Stimulated activated memory B cell treated with anti-CD40 and anti-IgM and Interleukin-4, amounts not matched to agents 10 μg/mL and 1 μg/mL and 100 μg/mL, for 72 hours (primary cell): Measurements from ENCODE around the gene PRKN.

ENCODE experiments used
- ATAC-seq: fragments of 150-1000 bp; cut with Tn5 transposase; 2 replicates; pipeline ENCODE4 v1.10.0; 2021
- H3K27ac Mint-ChIP-seq: one replicate; pipeline ENCODE4 v1.8.0; 2022; ENCODE audit warnings: mild to moderate bottlenecking, mixed read lengths
- H3K27me3 Mint-ChIP-seq: one replicate; pipeline ENCODE4 v1.8.0; 2022; ENCODE audit warnings: mixed read lengths
- H3K36me3 Mint-ChIP-seq: one replicate; pipeline ENCODE4 v1.8.0; 2022; ENCODE audit warnings: mixed read lengths
- H3K4me1 Mint-ChIP-seq: one replicate; pipeline ENCODE4 v1.8.0; 2022; ENCODE audit warnings: mixed read lengths
- H3K4me3 Mint-ChIP-seq: one replicate; pipeline ENCODE4 v1.8.0; 2022; ENCODE audit warnings: mild to moderate bottlenecking, moderate library complexity, mixed read lengths
- H3K9me3 Mint-ChIP-seq: one replicate; pipeline ENCODE4 v1.8.0; 2022; ENCODE audit warnings: mixed read lengths

Gene PRKN

DNA sequence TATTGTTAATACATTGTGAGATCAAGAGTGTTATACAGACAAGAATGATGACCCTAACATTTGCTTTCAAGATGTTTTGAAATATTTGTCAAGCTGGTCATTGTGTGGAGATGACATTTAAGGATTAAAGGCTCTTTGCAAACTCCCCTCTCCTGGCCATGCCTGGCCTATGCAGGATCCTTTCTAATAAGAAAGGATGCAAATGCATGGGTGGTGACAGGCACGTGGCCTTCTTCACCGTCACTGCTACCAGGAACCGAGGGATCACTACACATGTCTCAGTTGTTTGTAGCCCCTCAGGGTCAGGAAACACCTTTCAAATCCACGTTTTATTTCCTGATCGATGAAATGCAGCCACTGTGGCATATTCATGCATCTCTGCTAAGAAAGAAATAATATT, 419.7 kb downstream of the PRKN start:
- Mint-ChIP-seq H3K4me3 (no peak overlapping the region), H3K4me1 (no peaks in the 10 kb centered on the region), H3K9me3 (peaks cover 4% of the 10 kb centered on the region), H3K27me3 (no peaks in the 10 kb centered on the region), H3K36me3 (peaks cover 7% of the 10 kb centered on the region), H3K27ac (no peak overlapping the region)
- no peak for ATAC-seq

- ATAC-seq: no peak
- H3K4me3 Mint-ChIP-seq: no peak overlapping the region
- no peaks in the 10 kb centered on the region for H3K27me3 Mint-ChIP-seq
- no peak overlapping the region for H3K27ac Mint-ChIP-seq
- no peaks in the 10 kb centered on the region for H3K4me1 Mint-ChIP-seq
- peaks cover 7% of the 10 kb centered on the region for H3K36me3 Mint-ChIP-seq
- H3K9me3 Mint-ChIP-seq: peaks cover 4% of the 10 kb centered on the region
These were observed 420.9 kb downstream of the PRKN start for GRCh38 chr6:162306616-162307015.

- no peaks in the 10 kb centered on the region for H3K27me3 Mint-ChIP-seq
- H3K4me3 Mint-ChIP-seq: no peak overlapping the region
- H3K36me3 Mint-ChIP-seq: no peaks in the 10 kb centered on the region
- no peak for ATAC-seq
- no peak overlapping the region for H3K27ac Mint-ChIP-seq
- H3K4me1 Mint-ChIP-seq: no peaks in the 10 kb centered on the region
- no peaks in the 10 kb centered on the region for H3K9me3 Mint-ChIP-seq
These were observed 426.4 kb downstream of the PRKN start for GRCh38 chr6:162301128-162301527.

DNA sequence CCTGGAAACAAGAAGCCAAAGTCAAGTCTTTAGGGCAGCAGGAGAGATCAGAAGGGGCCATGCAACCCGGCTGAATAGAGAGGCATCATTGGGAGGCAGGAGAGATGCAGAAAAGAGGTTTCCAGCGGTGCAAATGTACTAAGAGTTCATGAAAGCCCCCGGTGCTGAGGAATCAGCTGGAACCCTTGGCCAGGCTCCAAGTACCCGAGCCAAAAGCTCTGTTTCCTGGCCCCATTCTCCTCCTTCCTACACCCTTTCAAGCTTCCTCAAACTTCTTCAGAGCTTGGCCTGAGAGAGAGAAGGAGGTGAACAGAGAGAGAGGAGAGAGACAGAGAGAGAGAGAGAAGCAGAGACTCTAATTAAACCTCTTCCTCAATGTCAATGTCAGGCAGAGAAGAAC, 433.5 kb downstream of the PRKN start:
- ATAC-seq: no peak
- Mint-ChIP-seq H3K36me3 (no peaks in the 10 kb centered on the region), H3K4me3 (no peak overlapping the region), H3K27ac (no peak overlapping the region), H3K27me3 (no peaks in the 10 kb centered on the region), H3K4me1 (no peaks in the 10 kb centered on the region), H3K9me3 (no peaks in the 10 kb centered on the region)

- ATAC-seq: no peak
- H3K9me3 Mint-ChIP-seq: no peaks in the 10 kb centered on the region
- H3K27me3 Mint-ChIP-seq: no peaks in the 10 kb centered on the region
- H3K4me3 Mint-ChIP-seq: no peak overlapping the region
- H3K4me1 Mint-ChIP-seq: no peaks in the 10 kb centered on the region
- no peaks in the 10 kb centered on the region for H3K36me3 Mint-ChIP-seq
- H3K27ac Mint-ChIP-seq: no peak overlapping the region
These were observed 434.7 kb downstream of the PRKN start for GRCh38 chr6:162292915-162293314.

- H3K9me3 Mint-ChIP-seq: no peaks in the 10 kb centered on the region
- H3K27ac Mint-ChIP-seq: no peak overlapping the region
- no peak overlapping the region for H3K4me3 Mint-ChIP-seq
- H3K36me3 Mint-ChIP-seq: no peaks in the 10 kb centered on the region
- no peaks in the 10 kb centered on the region for H3K4me1 Mint-ChIP-seq
- H3K27me3 Mint-ChIP-seq: no peaks in the 10 kb centered on the region
- ATAC-seq: no peak
These were observed 436.6 kb downstream of the PRKN start for GRCh38 chr6:162290846-162291465.

DNA sequence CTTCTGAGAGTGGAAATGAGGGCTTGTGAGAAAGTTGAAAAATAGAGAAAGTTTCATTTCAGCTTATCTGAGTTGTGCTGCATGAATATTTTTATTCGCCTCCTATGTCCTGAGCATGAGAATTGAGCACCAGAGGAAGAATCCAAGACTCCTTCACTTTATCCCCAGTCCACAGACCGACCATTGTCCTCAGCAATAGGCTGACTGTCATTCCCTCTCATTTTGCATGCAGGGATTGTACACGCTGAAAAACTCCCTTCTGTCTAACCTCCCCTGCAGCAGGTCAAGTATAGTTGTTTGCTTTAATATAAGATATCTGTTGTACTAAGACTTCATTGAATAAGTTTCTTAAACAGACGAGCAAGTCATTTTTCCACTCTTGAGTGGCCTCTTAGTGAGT, 437.6 kb downstream of the PRKN start:
- no peaks in the 10 kb centered on the region for H3K27me3 Mint-ChIP-seq
- no peak overlapping the region for H3K4me3 Mint-ChIP-seq

GRCh38 chr6:162273986-162274385, 453.6 kb downstream of the PRKN start:
- no peaks in the 10 kb centered on the region for H3K9me3 Mint-ChIP-seq
- H3K4me1 Mint-ChIP-seq: no peaks in the 10 kb centered on the region
- ATAC-seq: no peak
- H3K36me3 Mint-ChIP-seq: no peaks in the 10 kb centered on the region
- no peaks in the 10 kb centered on the region for H3K27me3 Mint-ChIP-seq
- no peak overlapping the region for H3K4me3 Mint-ChIP-seq
- H3K27ac Mint-ChIP-seq: no peak overlapping the region

More for the DNA sequence above, 437.6 kb downstream of the PRKN start:
- no peaks in the 10 kb centered on the region for H3K9me3 Mint-ChIP-seq
- no peak for ATAC-seq
- no peaks in the 10 kb centered on the region for H3K4me1 Mint-ChIP-seq
- H3K27ac Mint-ChIP-seq: no peak overlapping the region
- H3K36me3 Mint-ChIP-seq: no peaks in the 10 kb centered on the region

DNA sequence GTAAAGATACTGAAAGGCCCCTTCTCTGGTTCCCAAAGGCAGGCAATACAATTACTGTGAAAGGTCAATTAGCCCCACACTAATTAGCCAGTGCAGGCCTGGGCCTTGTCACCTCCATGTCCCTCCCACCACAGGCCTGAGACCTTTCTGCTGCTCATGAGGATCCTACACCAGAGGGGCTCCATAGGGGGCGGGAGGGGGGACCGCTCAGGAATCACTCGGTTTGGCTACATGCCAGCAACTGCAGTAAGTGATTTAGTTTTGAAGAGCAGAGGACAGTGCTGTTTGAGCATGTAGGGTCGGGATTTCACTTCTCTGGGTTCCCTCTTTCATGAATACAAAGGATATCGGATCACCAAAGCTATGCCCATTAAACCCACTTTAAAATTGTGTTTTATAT, 455.6 kb downstream of the PRKN start:
- H3K9me3 Mint-ChIP-seq: no peaks in the 10 kb centered on the region
- no peak overlapping the region for H3K27ac Mint-ChIP-seq
- no peak overlapping the region for H3K4me3 Mint-ChIP-seq
- no peaks in the 10 kb centered on the region for H3K27me3 Mint-ChIP-seq
- H3K36me3 Mint-ChIP-seq: no peaks in the 10 kb centered on the region
- no peaks in the 10 kb centered on the region for H3K4me1 Mint-ChIP-seq
- ATAC-seq: no peak

- Mint-ChIP-seq H3K4me1 (no peaks in the 10 kb centered on the region), H3K9me3 (no peaks in the 10 kb centered on the region), H3K36me3 (no peaks in the 10 kb centered on the region), H3K4me3 (no peak overlapping the region), H3K27me3 (no peaks in the 10 kb centered on the region), H3K27ac (no peak overlapping the region)
- ATAC-seq: no peak
These were observed 456.6 kb downstream of the PRKN start for GRCh38 chr6:162270966-162271365.

GRCh38 chr6:162267641-162268040, 459.9 kb downstream of the PRKN start:
- no peak overlapping the region for H3K4me3 Mint-ChIP-seq
- no peaks in the 10 kb centered on the region for H3K27me3 Mint-ChIP-seq
- peaks cover 6% of the 10 kb centered on the region for H3K9me3 Mint-ChIP-seq
- peaks cover 4% of the 10 kb centered on the region for H3K36me3 Mint-ChIP-seq
- no peak overlapping the region for H3K27ac Mint-ChIP-seq
- no peak for ATAC-seq
- H3K4me1 Mint-ChIP-seq: no peaks in the 10 kb centered on the region

DNA sequence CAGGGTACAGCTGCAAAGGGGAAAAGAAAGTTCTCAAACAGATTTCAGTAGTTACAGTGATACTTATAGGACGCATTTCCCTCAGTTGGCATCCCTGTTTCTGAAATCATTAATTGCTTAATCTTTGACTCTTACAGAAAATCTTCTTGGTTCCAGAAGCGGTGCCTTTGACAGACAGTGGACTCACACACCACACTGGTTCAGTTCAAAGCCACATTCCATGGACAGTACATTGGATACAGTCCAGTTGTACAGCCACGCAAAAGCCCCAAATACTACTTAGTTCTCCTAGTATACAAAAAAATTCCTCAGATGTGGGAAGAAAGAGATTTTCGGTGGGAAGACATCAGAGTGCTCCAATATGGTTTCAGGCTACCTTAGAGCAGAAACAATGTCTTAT, 460.4 kb downstream of the PRKN start:
- no peak for ATAC-seq
- H3K27me3 Mint-ChIP-seq: no peaks in the 10 kb centered on the region
- peaks cover 4% of the 10 kb centered on the region for H3K36me3 Mint-ChIP-seq
- H3K4me3 Mint-ChIP-seq: no peak overlapping the region
- H3K27ac Mint-ChIP-seq: no peak overlapping the region
- H3K9me3 Mint-ChIP-seq: peaks cover 6% of the 10 kb centered on the region
- no peaks in the 10 kb centered on the region for H3K4me1 Mint-ChIP-seq

GRCh38 chr6:162264581-162264980, 463.0 kb downstream of the PRKN start:
- Mint-ChIP-seq H3K4me1 (no peaks in the 10 kb centered on the region), H3K36me3 (peaks cover 4% of the 10 kb centered on the region), H3K27ac (no peak overlapping the region), H3K4me3 (no peak overlapping the region), H3K9me3 (peaks cover 6% of the 10 kb centered on the region), H3K27me3 (no peaks in the 10 kb centered on the region)
- ATAC-seq: no peak

DNA sequence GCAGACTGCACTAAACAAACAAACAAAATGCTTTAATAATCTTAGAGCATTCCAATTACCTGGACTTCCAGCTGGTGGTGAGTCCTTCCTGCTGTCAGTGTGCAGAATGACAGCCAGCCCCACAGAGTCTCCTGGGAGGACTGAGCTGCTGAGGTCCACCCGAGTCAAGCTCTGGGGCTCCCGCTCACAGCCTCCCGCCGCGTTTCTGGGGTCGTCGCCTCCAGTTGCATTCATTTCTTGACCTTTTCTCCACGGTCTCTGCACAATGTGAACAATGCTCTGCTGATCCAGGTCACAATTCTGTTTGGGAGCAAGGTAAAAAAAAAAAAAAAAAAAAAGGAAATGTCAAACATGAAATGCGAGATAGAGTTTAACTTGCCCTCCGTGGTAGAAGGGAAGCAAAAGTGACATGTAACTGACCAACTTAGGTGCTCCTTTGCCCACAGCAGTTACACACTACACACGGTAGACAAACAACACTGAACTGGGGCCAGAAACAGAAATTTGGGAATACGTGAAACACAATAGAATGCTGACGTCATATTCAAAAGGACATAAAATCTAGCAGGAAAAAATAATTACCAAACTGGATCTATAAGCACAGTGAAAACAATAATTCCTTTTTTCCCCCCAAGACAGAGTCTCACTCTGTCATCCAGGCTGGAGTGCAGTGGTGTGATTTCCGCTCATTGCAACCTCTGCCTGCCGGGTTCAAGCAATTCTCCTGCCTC, 464.9 kb downstream of the PRKN start:
- H3K27me3 Mint-ChIP-seq: no peaks in the 10 kb centered on the region
- peaks cover 4% of the 10 kb centered on the region for H3K36me3 Mint-ChIP-seq
- H3K4me1 Mint-ChIP-seq: no peaks in the 10 kb centered on the region
- H3K4me3 Mint-ChIP-seq: no peak overlapping the region
- ATAC-seq: no peak
- no peak overlapping the region for H3K27ac Mint-ChIP-seq
- peaks cover 6% of the 10 kb centered on the region for H3K9me3 Mint-ChIP-seq

DNA sequence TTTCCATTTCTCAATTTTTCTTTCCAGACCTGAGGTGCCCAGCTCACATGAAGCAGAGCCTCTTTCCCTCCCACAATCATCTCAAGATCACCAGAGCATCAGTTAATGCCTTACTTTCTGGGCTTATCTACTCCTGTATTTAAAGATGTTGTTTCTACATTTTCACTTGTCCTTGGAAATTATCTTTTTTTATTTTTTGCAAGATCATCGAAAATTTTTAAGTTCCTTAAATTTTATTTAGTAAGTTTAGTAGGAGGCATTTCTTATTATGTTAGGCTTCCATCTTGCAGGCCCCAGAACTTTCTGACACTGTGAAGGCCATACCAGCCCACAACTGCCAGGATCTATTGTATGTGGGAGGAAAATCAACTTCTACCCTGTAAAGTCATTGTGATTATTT, 466.0 kb downstream of the PRKN start:
- H3K36me3 Mint-ChIP-seq: peaks cover 4% of the 10 kb centered on the region
- no peaks in the 10 kb centered on the region for H3K4me1 Mint-ChIP-seq
- H3K27ac Mint-ChIP-seq: no peak overlapping the region
- ATAC-seq: no peak
- no peak overlapping the region for H3K4me3 Mint-ChIP-seq
- peaks cover 6% of the 10 kb centered on the region for H3K9me3 Mint-ChIP-seq
- no peaks in the 10 kb centered on the region for H3K27me3 Mint-ChIP-seq

- Mint-ChIP-seq H3K27ac (no peak overlapping the region), H3K27me3 (no peaks in the 10 kb centered on the region), H3K9me3 (peaks cover 6% of the 10 kb centered on the region), H3K4me3 (no peak overlapping the region), H3K4me1 (no peaks in the 10 kb centered on the region), H3K36me3 (peaks cover 4% of the 10 kb centered on the region)
- ATAC-seq: no peak
These were observed 467.5 kb downstream of the PRKN start for GRCh38 chr6:162260027-162260426.
